Thoracic aorta (tissue), 2 donors: ENCODE data around the gene FSTL4. TPM values are rescaled to one million over a fixed set of nuclear protein-coding genes. Genes with fewer than 3 reads are reported as not detected.

ENCODE experiments used
- ATAC-seq: fragments of 150-250 bp; one replicate; pipeline ENCODE4 v1.8.0; 2017; ENCODE audit warnings: low read depth; ENCODE audit not compliant: insufficient number of reproducible peaks, low FRiP score
- DNase-seq: peaks from one replicate; pipeline ENCODE4 v3.0.0-alpha.2; 2020; ENCODE audit warnings: low spot score
- H3K27ac ChIP-seq, 2 donors: fragments of 200-600 bp; sonication (generic); 1 replicate in 1 of 2; 2 replicates in 1 of 2; pipeline ENCODE4 v1.5.1; 2016; ENCODE audit warnings: mild to moderate bottlenecking in 2 of 2, moderate library complexity in 2 of 2
- H3K27me3 ChIP-seq: fragments of 200-600 bp; sonication (generic); replicated peaks from 2 replicates; pipeline ENCODE4 v1.6.0; 2016; ENCODE audit warnings: mild to moderate bottlenecking; ENCODE audit not compliant: insufficient read depth
- H3K36me3 ChIP-seq: fragments of 200-600 bp; sonication (generic); one replicate; pipeline ENCODE4 v1.5.1; 2016
- H3K4me1 ChIP-seq, 2 donors: fragments of 200-600 bp; sonication (generic); 1 replicate in 1 of 2; 2 replicates in 1 of 2; pipeline versions ENCODE4 v1.5.1 to v1.6.0; 2016; ENCODE audit warnings: low read depth in 2 of 2, mild to moderate bottlenecking in 1 of 2; ENCODE audit not compliant: control insufficient read depth in 1 of 2
- H3K4me3 ChIP-seq: fragments of 200-600 bp; sonication (generic); 2 replicates; pipeline ENCODE4 v1.5.1; 2016; ENCODE audit warnings: mild to moderate bottlenecking
- H3K9me3 ChIP-seq: fragments of 200-600 bp; sonication (generic); 2 replicates; pipeline ENCODE4 v1.5.1; 2016
- CTCF ChIP-seq: fragments of 200-600 bp; sonication (generic); IDR thresholded peaks from one replicate; pipeline ENCODE4 v1.5.1; 2019; ENCODE audit warnings: antibody characterized with exemption
- total RNA-seq, 2 donors: library from RNA; depleted of rRNA; stranded (reverse); fragments of >200 nt; gene quantifications; one replicate each; pipeline versions ENCODE4 v1.1.0 to v1.2.3, GENCODE V29; 2016

The FSTL4 gene
- total RNA-seq, 2 donors from 2014 or later, result not detected

DNA sequence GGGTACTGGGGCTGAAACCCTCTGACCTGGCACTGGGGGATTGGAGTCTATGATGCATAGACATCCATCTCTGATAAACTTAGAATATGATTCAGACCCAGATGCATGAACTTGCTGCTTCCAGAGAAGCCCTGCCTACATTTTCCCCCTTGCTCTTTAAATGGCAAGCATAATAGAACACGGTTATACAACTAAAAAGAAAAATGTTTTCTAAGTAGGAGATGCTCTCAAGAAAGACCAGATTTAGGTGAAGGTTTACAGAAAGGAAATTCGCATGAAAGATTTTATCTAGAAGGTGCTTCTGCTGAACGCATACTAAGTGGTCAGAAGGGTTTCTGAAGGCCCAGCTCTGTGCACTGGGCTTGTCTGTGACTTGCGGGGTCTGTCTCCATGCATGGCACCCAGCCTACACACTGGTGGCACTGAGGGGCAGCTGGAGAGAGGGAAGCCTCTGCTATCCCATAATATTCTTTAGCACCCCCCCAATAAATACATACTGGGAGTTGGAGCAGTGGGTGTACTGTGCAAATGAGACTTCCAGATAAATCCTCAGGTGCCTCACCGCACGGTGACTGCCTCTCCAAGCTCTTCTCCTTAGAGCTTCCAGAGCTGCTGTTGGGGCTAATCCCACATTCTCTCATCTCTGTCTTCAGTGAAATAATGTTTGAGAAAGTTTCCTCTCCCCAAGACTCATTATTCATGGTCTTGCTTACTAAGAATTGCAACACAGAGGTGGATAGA lies 114.6 kb downstream of the FSTL4 start:
- ATAC-seq (no peak), DNase-seq (no peak)
- no peak overlapping the region for H3K4me3 ChIP-seq

DNA sequence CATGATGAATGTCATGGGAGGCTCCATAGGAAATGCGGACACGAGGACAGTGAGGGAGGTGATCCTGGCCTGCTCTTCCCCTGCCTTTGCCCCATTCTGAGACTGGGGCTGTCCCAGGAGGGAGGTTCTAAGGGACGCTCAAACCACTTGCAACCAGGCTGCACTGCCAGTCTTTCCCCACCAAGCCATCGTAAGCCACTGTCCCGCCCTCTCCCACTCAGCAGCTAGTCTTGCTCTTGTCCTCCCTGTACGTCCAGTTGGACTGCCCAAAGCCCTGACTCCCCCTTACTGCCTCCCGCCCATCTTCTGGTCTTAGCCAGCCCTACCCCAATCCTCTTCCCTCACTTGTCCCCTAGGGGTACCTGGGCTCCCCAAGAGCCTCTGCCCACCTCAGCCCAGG lies 115.7 kb downstream of the FSTL4 start:
- no peaks in the 10 kb centered on the region for H3K9me3 ChIP-seq
- ATAC-seq, result no peak
- no peak for DNase-seq
- no peak overlapping the region for H3K4me3 ChIP-seq
- H3K4me1 ChIP-seq, result no peaks in the 10 kb centered on the region
- no peaks in the 10 kb centered on the region for H3K27me3 ChIP-seq
- no peak overlapping the region for H3K27ac ChIP-seq
- TF ChIP-seq CTCF, result no peak
- H3K36me3 ChIP-seq, result no peaks in the 10 kb centered on the region

More for the DNA sequence above, 114.6 kb downstream of the FSTL4 start:
- Histone ChIP-seq H3K4me1 (no peaks in the 10 kb centered on the region), H3K36me3 (no peaks in the 10 kb centered on the region), H3K27me3 (no peaks in the 10 kb centered on the region), H3K9me3 (no peaks in the 10 kb centered on the region), H3K27ac (no peak overlapping the region)
- TF ChIP-seq CTCF, result no peak

GRCh38 chr5:133494923-133495246 lies 117.5 kb downstream of the FSTL4 start:
- H3K27ac ChIP-seq, result no peak overlapping the region
- no peak for DNase-seq
- H3K4me1 ChIP-seq, result no peaks in the 10 kb centered on the region
- no peak overlapping the region for H3K4me3 ChIP-seq
- TF ChIP-seq CTCF, result no peak
- ATAC-seq, result no peak
- H3K27me3 ChIP-seq, result no peaks in the 10 kb centered on the region
- H3K36me3 ChIP-seq, result no peaks in the 10 kb centered on the region
- H3K9me3 ChIP-seq, result no peaks in the 10 kb centered on the region

GRCh38 chr5:133494232-133494922 lies 118.0 kb downstream of the FSTL4 start:
- Histone ChIP-seq H3K36me3 (no peaks in the 10 kb centered on the region), H3K4me1 (no peaks in the 10 kb centered on the region), H3K4me3 (no peak overlapping the region), H3K27me3 (no peaks in the 10 kb centered on the region), H3K27ac (no peak overlapping the region), H3K9me3 (no peaks in the 10 kb centered on the region)
- no peak for TF ChIP-seq CTCF
- ATAC-seq (no peak), DNase-seq (no peak)

DNA sequence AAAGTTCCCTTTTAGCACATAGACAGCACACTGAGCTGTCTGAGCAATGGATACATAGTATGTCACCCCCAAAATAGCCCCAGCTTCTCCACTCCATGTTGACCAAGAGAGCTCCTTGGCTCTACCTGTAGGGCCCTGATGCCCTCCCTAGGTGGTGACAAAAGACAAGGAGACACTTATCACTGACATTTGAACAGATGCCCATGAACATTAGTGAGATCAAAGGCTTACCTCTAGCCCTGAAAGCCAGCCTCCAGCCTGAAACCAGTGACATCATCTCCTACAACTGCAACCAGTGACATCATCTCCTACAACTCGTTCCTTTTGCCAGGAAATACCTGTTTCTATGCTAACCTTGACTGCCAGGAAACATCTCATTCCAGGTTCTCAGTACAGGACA lies 122.7 kb downstream of the FSTL4 start:
- no peaks in the 10 kb centered on the region for H3K4me1 ChIP-seq
- no peak overlapping the region for H3K4me3 ChIP-seq
- ATAC-seq (no peak), DNase-seq (no peak)
- H3K36me3 ChIP-seq, result no peaks in the 10 kb centered on the region
- H3K27ac ChIP-seq, result no peak overlapping the region
- no peak for TF ChIP-seq CTCF
- no peaks in the 10 kb centered on the region for H3K27me3 ChIP-seq
- no peaks in the 10 kb centered on the region for H3K9me3 ChIP-seq
